HCT116 (cell line): ENCODE data around the gene BBIP1. TPM values are rescaled to one million over a fixed set of nuclear protein-coding genes. Genes with fewer than 3 reads are reported as not detected.

Source experiments
- ATAC-seq: fragments of 200-7000 bp; cut with Tn5 transposase; 2 replicates; pipeline ENCODE4 v1.9.1; 2020; ENCODE audit warnings: mild to moderate bottlenecking, moderate library complexity
- BruUV-seq: library from RNA; stranded (reverse); fragments of 400-500 nt; replicated peaks from 2 replicates; lab custom pipeline; 2021; lab: Mats Ljungman, UMichigan
- CTCF ChIA-PET: fragments of 300-600 bp; sonication (Branson Sonifier 250); formaldehyde crosslinking; loops from one replicate; lab custom pipeline; 2021; ENCODE audit warnings: antibody characterized with exemption; lab: Charles Lee
- POLR2A ChIA-PET: fragments of 300-600, 350-600 bp; sonication (Branson Sonifier 250); formaldehyde crosslinking; loops from one replicate; lab custom pipeline; 2021; ENCODE audit warnings: antibody characterized with exemption; lab: Charles Lee
- RAD21 ChIA-PET, 2 experiments: fragments of 300-600 bp; sonication (Branson Sonifier 250); formaldehyde crosslinking; loops; one replicate each; lab custom pipeline; 2023; ENCODE audit warnings: low total read pairs in 2 of 2; ENCODE audit not compliant: uncharacterized antibody in 2 of 2, unreplicated experiment in 2 of 2, low non-redundant PET in 1 of 2; lab: Charles Lee
- DNase-seq: peaks from one replicate; pipeline ENCODE4 v3.0.0-alpha.2; 2010; ENCODE audit warnings: low read depth, low spot score
- H2AFZ ChIP-seq: fragments of 200-600 bp; shearing (Covaris generic), sonication (generic); 2 replicates; pipeline ENCODE4 v1.6.1; 2017; ENCODE audit warnings: low read depth, mixed run types, mixed read lengths, antibody characterized with exemption, low read length; ENCODE audit not compliant: poor library complexity, severe bottlenecking
- H3K27ac ChIP-seq: 2 replicates; pipeline ENCODE4 v1.5.1; 2012; ENCODE audit warnings: low read depth, low read length
- H3K27me3 ChIP-seq: fragments of 200-600 bp; sonication (generic); 2 replicates; pipeline ENCODE4 v1.6.1; 2016; ENCODE audit warnings: mixed run types, low read length, mixed read lengths; ENCODE audit not compliant: insufficient read depth
- H3K36me3 ChIP-seq, 2 experiments: fragments of 200-500 bp in 1 of 2; fragments of 200-600 bp in 1 of 2; sonication (Bioruptor generic) in 1 of 2; sonication (generic) in 1 of 2; 2 replicates each; pipeline versions ENCODE4 v1.5.1 to v1.6.1; 2014 to 2016; ENCODE audit warnings: low read length in 2 of 2, inconsistent platforms in 1 of 2, mixed read lengths in 1 of 2, mixed run types in 1 of 2; ENCODE audit not compliant: insufficient read depth in 2 of 2, control insufficient read depth in 1 of 2
- H3K4me1 ChIP-seq, 2 experiments: fragments of 200-600 bp in 1 of 2; sonication (generic) in 1 of 2; 2 replicates each; pipeline versions ENCODE4 v1.5.1 to v1.6.1; 2012 to 2017; ENCODE audit warnings: low read length in 2 of 2, inconsistent platforms in 1 of 2, mild to moderate bottlenecking in 1 of 2, mixed read lengths in 1 of 2, mixed run types in 1 of 2, moderate library complexity in 1 of 2; ENCODE audit not compliant: insufficient read depth in 2 of 2, control insufficient read depth in 1 of 2
- H3K4me2 ChIP-seq: fragments of 200-600 bp; sonication (generic); 2 replicates; pipeline ENCODE4 v1.6.1; 2017; ENCODE audit warnings: mixed run types, low read length, mixed read lengths
- H3K4me3 ChIP-seq, 2 experiments: fragments of 200-600 bp in 1 of 2; sonication (generic) in 1 of 2; replicated peaks in 1 of 2; 2 replicates each; pipeline ENCODE4 v1.5.1; 2011 to 2016; ENCODE audit warnings: low read length in 2 of 2, control low read depth in 1 of 2, low read depth in 1 of 2, mild to moderate bottlenecking in 1 of 2, mixed read lengths in 1 of 2, mixed run types in 1 of 2
- H3K79me2 ChIP-seq: fragments of 200-600 bp; sonication (generic); 2 replicates; pipeline ENCODE4 v1.6.1; 2017; ENCODE audit warnings: mild to moderate bottlenecking, mixed run types, low read length, moderate library complexity, mixed read lengths; ENCODE audit not compliant: insufficient read depth
- H3K9ac ChIP-seq: fragments of 200-600 bp; sonication (generic); 2 replicates; pipeline ENCODE4 v1.6.1; 2016; ENCODE audit warnings: low read length, mixed read lengths
- H3K9me2 ChIP-seq: fragments of 200-600 bp; sonication (generic), shearing (Covaris generic); 2 replicates; pipeline ENCODE4 v1.6.1; 2017; ENCODE audit warnings: mixed run types, mild to moderate bottlenecking, moderate library complexity; ENCODE audit not compliant: insufficient read depth
- H3K9me3 ChIP-seq, 2 experiments: fragments of 200-500 bp in 1 of 2; fragments of 200-600 bp in 1 of 2; sonication (Bioruptor generic) in 1 of 2; sonication (generic) in 1 of 2; 2 replicates each; pipeline ENCODE4 v1.6.1; 2014 to 2017; ENCODE audit warnings: low read length in 2 of 2, mixed read lengths in 2 of 2, inconsistent platforms in 1 of 2, low read depth in 1 of 2, mild to moderate bottlenecking in 1 of 2, mixed run types in 1 of 2, moderate library complexity in 1 of 2; ENCODE audit not compliant: control insufficient read depth in 1 of 2, insufficient read depth in 1 of 2
- H4K20me1 ChIP-seq: fragments of 200-600 bp; sonication (generic), shearing (Covaris generic); 2 replicates; pipeline ENCODE4 v1.6.1; 2017; ENCODE audit warnings: mixed run types, mild to moderate bottlenecking, moderate library complexity; ENCODE audit not compliant: insufficient read depth
- CBX3 ChIP-seq: IDR thresholded peaks from 2 replicates; pipeline ENCODE4 v1.6.1; 2012; ENCODE audit warnings: low read depth
- CEBPB ChIP-seq: IDR thresholded peaks from 2 replicates; pipeline ENCODE4 v1.6.1; 2012; ENCODE audit warnings: low read depth
- ELF1 ChIP-seq: IDR thresholded peaks from 2 replicates; pipeline ENCODE4 v1.6.1; 2012; ENCODE audit warnings: low read depth, borderline replicate concordance
- EZH2 ChIP-seq: fragments of 200-600 bp; sonication (generic); IDR thresholded peaks from 2 replicates; pipeline ENCODE4 v1.6.1; 2017; ENCODE audit warnings: antibody characterized with exemption, mixed run types
- JUND ChIP-seq: IDR thresholded peaks from 2 replicates; pipeline ENCODE4 v1.6.1; 2012
- POLR2A ChIP-seq: IDR thresholded peaks from 2 replicates; pipeline ENCODE4 v1.7.0; 2011; ENCODE audit warnings: borderline replicate concordance; ENCODE audit not compliant: insufficient read depth, insufficient read length; ENCODE audit errors: extremely low read depth
- POLR2AphosphoS5 ChIP-seq: IDR thresholded peaks from 2 replicates; pipeline ENCODE4 v1.6.1; 2011; ENCODE audit warnings: mild to moderate bottlenecking, low read depth, low read length, moderate library complexity
- SIN3A ChIP-seq: IDR thresholded peaks from 2 replicates; pipeline ENCODE4 v1.6.1; 2012; ENCODE audit warnings: low read depth
- SP1 ChIP-seq: IDR thresholded peaks from 2 replicates; pipeline ENCODE4 v1.6.1; 2012; ENCODE audit warnings: low read depth
- SRF ChIP-seq: IDR thresholded peaks from 2 replicates; pipeline ENCODE4 v1.6.1; 2012; ENCODE audit warnings: low read depth
- YY1 ChIP-seq: IDR thresholded peaks from 2 replicates; pipeline ENCODE4 v1.6.1; 2011; ENCODE audit warnings: low read length, low read depth, moderate library complexity, mild to moderate bottlenecking; ENCODE audit not compliant: insufficient replicate concordance; ENCODE audit errors: extremely low read depth
- ZFX ChIP-seq: fragments of 450-650 bp; IDR thresholded peaks from 2 replicates; pipeline ENCODE4 v1.6.1; 2017
- ZNF274 ChIP-seq: fragments of 200-500 bp; sonication (Bioruptor generic); IDR thresholded peaks from 2 replicates; pipeline ENCODE4 v1.6.1; 2014; ENCODE audit warnings: mild to moderate bottlenecking, low read depth, low read length, inconsistent platforms
- intact Hi-C: fragments of 100-400 bp; cut with micrococcal nuclease; formaldehyde crosslinking; loops from 2 replicates; pipeline ENCODE4 v1.10.0; 2022
- total RNA-seq: library from RNA; stranded (reverse); gene quantifications from one replicate; pipeline ENCODE4 v1.2.1, GENCODE V29; 2021; ENCODE audit not compliant: unreplicated experiment
- TF ChIP-seq, protein P1 (sequence below): IDR thresholded peaks from 2 replicates; pipeline ENCODE4 v1.6.1; 2011; ENCODE audit warnings: mild to moderate bottlenecking, low read length, moderate library complexity; ENCODE audit not compliant: insufficient replicate concordance; ENCODE audit errors: extremely low read depth
- TF ChIP-seq, protein P2 (sequence below): IDR thresholded peaks from 2 replicates; pipeline ENCODE4 v1.6.1; 2012; ENCODE audit warnings: low read depth

Gene BBIP1
- total RNA-seq, 1 experiment from 2014 or later: 38.9 TPM

DNA sequence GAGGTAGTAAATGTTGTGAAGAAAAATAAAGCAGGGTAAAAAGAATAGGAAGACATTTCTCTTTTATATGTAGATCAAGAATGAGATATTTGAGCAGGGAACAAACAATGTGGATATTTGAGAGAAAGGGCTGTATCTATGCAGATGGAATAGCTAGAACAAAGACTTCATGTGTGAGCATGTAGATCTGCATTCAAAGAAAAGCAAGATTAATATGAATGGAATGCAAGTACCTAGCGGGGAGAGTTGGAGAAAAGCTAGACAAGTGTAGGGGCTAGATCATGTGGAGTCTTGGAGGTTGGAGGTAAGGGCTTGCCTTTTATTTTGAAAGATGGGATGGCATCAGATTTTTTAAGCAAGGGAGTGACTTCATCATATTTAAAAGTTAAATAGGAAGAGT lies 27.5 kb upstream of the BBIP1 start:
- TF ChIP-seq POLR2A: no peak
- TF ChIP-seq, protein P1, sequence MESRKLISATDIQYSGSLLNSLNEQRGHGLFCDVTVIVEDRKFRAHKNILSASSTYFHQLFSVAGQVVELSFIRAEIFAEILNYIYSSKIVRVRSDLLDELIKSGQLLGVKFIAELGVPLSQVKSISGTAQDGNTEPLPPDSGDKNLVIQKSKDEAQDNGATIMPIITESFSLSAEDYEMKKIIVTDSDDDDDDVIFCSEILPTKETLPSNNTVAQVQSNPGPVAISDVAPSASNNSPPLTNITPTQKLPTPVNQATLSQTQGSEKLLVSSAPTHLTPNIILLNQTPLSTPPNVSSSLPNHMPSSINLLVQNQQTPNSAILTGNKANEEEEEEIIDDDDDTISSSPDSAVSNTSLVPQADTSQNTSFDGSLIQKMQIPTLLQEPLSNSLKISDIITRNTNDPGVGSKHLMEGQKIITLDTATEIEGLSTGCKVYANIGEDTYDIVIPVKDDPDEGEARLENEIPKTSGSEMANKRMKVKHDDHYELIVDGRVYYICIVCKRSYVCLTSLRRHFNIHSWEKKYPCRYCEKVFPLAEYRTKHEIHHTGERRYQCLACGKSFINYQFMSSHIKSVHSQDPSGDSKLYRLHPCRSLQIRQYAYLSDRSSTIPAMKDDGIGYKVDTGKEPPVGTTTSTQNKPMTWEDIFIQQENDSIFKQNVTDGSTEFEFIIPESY: no peak
- TF ChIP-seq ZNF274: no peak
- TF ChIP-seq, protein P2, sequence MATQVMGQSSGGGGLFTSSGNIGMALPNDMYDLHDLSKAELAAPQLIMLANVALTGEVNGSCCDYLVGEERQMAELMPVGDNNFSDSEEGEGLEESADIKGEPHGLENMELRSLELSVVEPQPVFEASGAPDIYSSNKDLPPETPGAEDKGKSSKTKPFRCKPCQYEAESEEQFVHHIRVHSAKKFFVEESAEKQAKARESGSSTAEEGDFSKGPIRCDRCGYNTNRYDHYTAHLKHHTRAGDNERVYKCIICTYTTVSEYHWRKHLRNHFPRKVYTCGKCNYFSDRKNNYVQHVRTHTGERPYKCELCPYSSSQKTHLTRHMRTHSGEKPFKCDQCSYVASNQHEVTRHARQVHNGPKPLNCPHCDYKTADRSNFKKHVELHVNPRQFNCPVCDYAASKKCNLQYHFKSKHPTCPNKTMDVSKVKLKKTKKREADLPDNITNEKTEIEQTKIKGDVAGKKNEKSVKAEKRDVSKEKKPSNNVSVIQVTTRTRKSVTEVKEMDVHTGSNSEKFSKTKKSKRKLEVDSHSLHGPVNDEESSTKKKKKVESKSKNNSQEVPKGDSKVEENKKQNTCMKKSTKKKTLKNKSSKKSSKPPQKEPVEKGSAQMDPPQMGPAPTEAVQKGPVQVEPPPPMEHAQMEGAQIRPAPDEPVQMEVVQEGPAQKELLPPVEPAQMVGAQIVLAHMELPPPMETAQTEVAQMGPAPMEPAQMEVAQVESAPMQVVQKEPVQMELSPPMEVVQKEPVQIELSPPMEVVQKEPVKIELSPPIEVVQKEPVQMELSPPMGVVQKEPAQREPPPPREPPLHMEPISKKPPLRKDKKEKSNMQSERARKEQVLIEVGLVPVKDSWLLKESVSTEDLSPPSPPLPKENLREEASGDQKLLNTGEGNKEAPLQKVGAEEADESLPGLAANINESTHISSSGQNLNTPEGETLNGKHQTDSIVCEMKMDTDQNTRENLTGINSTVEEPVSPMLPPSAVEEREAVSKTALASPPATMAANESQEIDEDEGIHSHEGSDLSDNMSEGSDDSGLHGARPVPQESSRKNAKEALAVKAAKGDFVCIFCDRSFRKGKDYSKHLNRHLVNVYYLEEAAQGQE: no peak
- TF ChIP-seq CEBPB: no peak
- TF ChIP-seq EZH2: no peak
- no peak for TF ChIP-seq JUND
- no peak for TF ChIP-seq SRF
- TF ChIP-seq CBX3: no peak
- no peak for TF ChIP-seq ZFX
- TF ChIP-seq POLR2AphosphoS5: no peak
- TF ChIP-seq SIN3A: no peak
- TF ChIP-seq YY1: no peak
- no peak for TF ChIP-seq SP1
- TF ChIP-seq ELF1: no peak
- TF ChIP-seq, all 23 proteins: peak for 0
- no peak overlapping the region for H2AFZ ChIP-seq
- ChIA-PET POLR2A (no interaction called here), CTCF (no interaction called here), RAD21 (no interaction called here)
- no peaks in the 10 kb centered on the region for H3K9me2 ChIP-seq
- DNase-seq (no peak), ATAC-seq (no peak)
- peaks cover 0 to 4% of the 10 kb centered on the region in 2 experiments; a peak in 1 of 4 replicates for H3K4me1 ChIP-seq
- H3K36me3 ChIP-seq: no peaks in the 10 kb centered on the region
- H3K9me3 ChIP-seq: no peaks in the 10 kb centered on the region
- no peak overlapping the region for H3K27ac ChIP-seq
- no TSS peak for BruUV-seq
- intact Hi-C loops: no loop called here
- no peak overlapping the region for H3K9ac ChIP-seq
- peaks cover 22% of the 10 kb centered on the region for H3K79me2 ChIP-seq
- no peaks in the 10 kb centered on the region for H3K27me3 ChIP-seq
- no peak overlapping the region for H3K4me2 ChIP-seq
- H3K4me3 ChIP-seq: no peak overlapping the region
- H4K20me1 ChIP-seq: no peaks in the 10 kb centered on the region
